Neural cell (in vitro differentiated cells): Measurements from ENCODE around the gene ZNF672. TPM values are rescaled to one million over a fixed set of nuclear protein-coding genes. Genes with fewer than 3 reads are reported as not detected.

ENCODE experiments used
- H2AFZ ChIP-seq: fragments of 200-600, 300-800 bp; sonication (generic), shearing (Covaris generic); 2 replicates; pipeline ENCODE4 v1.6.0; 2014; ENCODE audit warnings: low read depth, mild to moderate bottlenecking, antibody characterized with exemption, low read length, moderate library complexity
- H3F3A ChIP-seq: fragments of 200-600 bp; shearing (Covaris generic); 2 replicates; pipeline ENCODE4 v1.6.1; 2016; ENCODE audit warnings: mild to moderate bottlenecking, moderate library complexity, mixed read lengths, antibody characterized with exemption, low read length; ENCODE audit not compliant: insufficient read depth, poor library complexity, severe bottlenecking
- H3K27ac ChIP-seq: fragments of 200-600, 300-800 bp; sonication (generic), shearing (Covaris generic); 2 replicates; pipeline ENCODE4 v1.5.1; 2014; ENCODE audit warnings: mild to moderate bottlenecking, low read length, moderate library complexity
- H3K27me3 ChIP-seq: fragments of 300-800, 200-600 bp; sonication (generic), shearing (Covaris generic); 2 replicates; pipeline ENCODE4 v1.6.0; 2014; ENCODE audit warnings: mild to moderate bottlenecking, low read depth, low read length, moderate library complexity; ENCODE audit not compliant: insufficient read depth
- H3K36me3 ChIP-seq: fragments of 300-800, 200-600 bp; sonication (generic), shearing (Covaris generic); 2 replicates; pipeline ENCODE4 v1.5.1; 2014; ENCODE audit warnings: mild to moderate bottlenecking, antibody characterized with exemption, low read length, moderate library complexity; ENCODE audit not compliant: insufficient read depth
- H3K4me2 ChIP-seq: fragments of 300-800, 200-600 bp; sonication (generic), shearing (Covaris generic); 2 replicates; pipeline ENCODE4 v1.6.0; 2014; ENCODE audit warnings: mild to moderate bottlenecking, low read length
- H3K4me3 ChIP-seq: fragments of 300-800, 200-600 bp; sonication (generic), shearing (Covaris generic); 2 replicates; pipeline ENCODE4 v1.5.1; 2014; ENCODE audit warnings: mild to moderate bottlenecking, low read length, moderate library complexity
- H3K79me2 ChIP-seq: fragments of 200-600 bp; shearing (Covaris generic); replicated peaks from 2 replicates; pipeline ENCODE4 v1.6.0; 2014; ENCODE audit warnings: mild to moderate bottlenecking, low read length, moderate library complexity; ENCODE audit not compliant: insufficient read depth
- H3K9ac ChIP-seq: fragments of 300-800, 200-600 bp; sonication (generic), shearing (Covaris generic); 2 replicates; pipeline ENCODE4 v1.6.1; 2016; ENCODE audit warnings: mild to moderate bottlenecking, low read length, mixed read lengths
- H3K9me2 ChIP-seq: fragments of 200-600 bp; shearing (Covaris generic); 2 replicates; pipeline ENCODE4 v1.6.1; 2016; ENCODE audit warnings: mild to moderate bottlenecking, low read length, mixed read lengths; ENCODE audit not compliant: insufficient read depth
- H3K9me3 ChIP-seq: fragments of 200-600, 300-800 bp; sonication (generic), shearing (Covaris generic); 2 replicates; pipeline ENCODE4 v1.6.1; 2016; ENCODE audit warnings: mild to moderate bottlenecking, mixed run types, low read length, moderate library complexity, mixed read lengths
- H4K20me1 ChIP-seq: fragments of 200-600 bp; shearing (Covaris generic); 2 replicates; pipeline ENCODE4 v1.6.1; 2016; ENCODE audit warnings: mild to moderate bottlenecking, mixed run types; ENCODE audit not compliant: insufficient read depth
- CTCF ChIP-seq: fragments of 450-650 bp; IDR thresholded peaks from 2 replicates; pipeline ENCODE4 v1.5.1; 2014; ENCODE audit warnings: antibody characterized with exemption, mild to moderate bottlenecking, moderate library complexity; ENCODE audit not compliant: poor library complexity, severe bottlenecking
- EP300 ChIP-seq: fragments of 450-650 bp; conservative IDR thresholded peaks from 2 replicates; pipeline ENCODE4 v1.6.1; 2014; ENCODE audit warnings: antibody characterized with exemption, mild to moderate bottlenecking, moderate library complexity; ENCODE audit not compliant: poor library complexity, severe bottlenecking
- EZH2 ChIP-seq: fragments of 200-600, 300-800 bp; shearing (Covaris generic), sonication (generic); IDR thresholded peaks from 2 replicates; pipeline ENCODE4 v1.6.1; 2014; ENCODE audit warnings: antibody characterized with exemption, low read length, borderline replicate concordance, mild to moderate bottlenecking; ENCODE audit not compliant: insufficient read depth, poor library complexity, severe bottlenecking
- MXI1 ChIP-seq: fragments of 450-650 bp; conservative IDR thresholded peaks from 2 replicates; pipeline ENCODE4 v1.6.1; 2014; ENCODE audit warnings: antibody characterized with exemption, mild to moderate bottlenecking; ENCODE audit not compliant: poor library complexity, severe bottlenecking
- POLR2AphosphoS5 ChIP-seq: IDR thresholded peaks from 2 replicates; pipeline ENCODE4 v1.6.1; 2012
- RAD21 ChIP-seq: fragments of 450-650 bp; conservative IDR thresholded peaks from 2 replicates; pipeline ENCODE4 v1.6.1; 2014; ENCODE audit warnings: antibody characterized with exemption, mild to moderate bottlenecking, moderate library complexity
- REST ChIP-seq: IDR thresholded peaks from 2 replicates; pipeline ENCODE4 v1.6.1; 2012; ENCODE audit warnings: borderline replicate concordance
- SMC3 ChIP-seq: fragments of 450-650 bp; conservative IDR thresholded peaks from 2 replicates; pipeline ENCODE4 v1.6.1; 2014; ENCODE audit warnings: antibody characterized with exemption, mild to moderate bottlenecking, moderate library complexity; ENCODE audit not compliant: poor library complexity
- TAF1 ChIP-seq: IDR thresholded peaks from 2 replicates; pipeline ENCODE4 v1.6.1; 2012; ENCODE audit warnings: low read depth
- polyA plus RNA-seq: library from polyadenylated mRNA; depleted of rRNA; stranded (reverse); fragments of >200 nt; gene quantifications from 2 replicates; pipeline ENCODE4 v1.2.3, GENCODE V29; 2014

ZNF672 gene
- polyA plus RNA-seq, 1 donor from 2014 or later: 22.9 TPM

GRCh38 chr1:248823517-248824001 is 14.5 kb upstream of the ZNF672 start:
- no peak overlapping the region for H3K4me2 ChIP-seq
- TF ChIP-seq CTCF: no peak
- TF ChIP-seq EZH2: no peak
- no peak for TF ChIP-seq SMC3
- TF ChIP-seq EP300: no peak
- TF ChIP-seq POLR2AphosphoS5: no peak
- TF ChIP-seq RAD21: no peak
- TF ChIP-seq REST: no peak
- TF ChIP-seq TAF1: no peak
- no peak for TF ChIP-seq MXI1

DNA sequence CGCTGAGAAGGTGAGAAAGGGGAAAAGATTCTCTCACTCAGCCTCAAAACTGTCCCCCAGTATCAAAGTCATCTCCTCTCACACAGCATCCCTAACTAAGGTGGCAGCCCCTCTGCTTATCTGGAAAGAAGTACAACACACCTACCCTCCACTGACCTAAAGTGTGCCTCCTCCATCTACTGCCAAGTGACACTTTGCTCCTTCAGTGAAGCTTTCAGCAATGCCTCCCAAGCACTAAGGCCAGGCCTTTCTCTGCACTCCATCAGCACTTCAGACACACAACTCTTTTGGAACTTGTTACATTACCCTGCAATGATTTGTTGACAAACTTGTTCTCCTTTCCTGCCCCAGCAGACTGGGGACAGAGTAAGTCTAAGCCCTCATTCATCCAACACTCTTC is 13.7 kb upstream of the ZNF672 start:
- Histone ChIP-seq H3K36me3 (no peaks in the 10 kb centered on the region), H3K79me2 (peaks cover 44% of the 10 kb centered on the region)

More at GRCh38 chr1:248823517-248824001, 14.5 kb upstream of the ZNF672 start:
- Histone ChIP-seq H3K9me2 (no peaks in the 10 kb centered on the region), H3K79me2 (peaks cover 44% of the 10 kb centered on the region), H4K20me1 (no peaks in the 10 kb centered on the region), H3K27ac (no peak overlapping the region), H3F3A (peaks cover 3% of the 10 kb centered on the region), H3K9me3 (no peaks in the 10 kb centered on the region), H3K9ac (no peak overlapping the region), H3K4me3 (peak overlapping the region; percentile 82), H3K36me3 (no peaks in the 10 kb centered on the region), H3K27me3 (no peaks in the 10 kb centered on the region), H2AFZ (no peak overlapping the region)

More for the DNA sequence above, 13.7 kb upstream of the ZNF672 start:
- H3F3A ChIP-seq: peaks cover 3% of the 10 kb centered on the region
- H3K4me2 ChIP-seq: peak overlapping the region; percentile 92
- no peak overlapping the region for H3K27ac ChIP-seq
- H3K4me3 ChIP-seq: peak overlapping the region; percentile 82
- no peaks in the 10 kb centered on the region for H3K9me2 ChIP-seq
- no peak overlapping the region for H3K9ac ChIP-seq
- H3K9me3 ChIP-seq: no peaks in the 10 kb centered on the region
- no peaks in the 10 kb centered on the region for H3K27me3 ChIP-seq
- no peak overlapping the region for H2AFZ ChIP-seq
- TF ChIP-seq TAF1: no peak
- TF ChIP-seq POLR2AphosphoS5: no peak
- TF ChIP-seq EP300: no peak
- no peak for TF ChIP-seq REST
- no peak for TF ChIP-seq SMC3
- no peak for TF ChIP-seq CTCF
- TF ChIP-seq RAD21: no peak
- TF ChIP-seq EZH2: no peak
- no peak for TF ChIP-seq MXI1
- H4K20me1 ChIP-seq: no peaks in the 10 kb centered on the region
